Measurements from ENCODE around the gene SEM1. TPM values are rescaled to one million over a fixed set of nuclear protein-coding genes. Genes with fewer than 3 reads are reported as not detected.

SEM1 gene
- total RNA-seq, 1 experiment from 2014 or later, result 73.3 TPM

DNA sequence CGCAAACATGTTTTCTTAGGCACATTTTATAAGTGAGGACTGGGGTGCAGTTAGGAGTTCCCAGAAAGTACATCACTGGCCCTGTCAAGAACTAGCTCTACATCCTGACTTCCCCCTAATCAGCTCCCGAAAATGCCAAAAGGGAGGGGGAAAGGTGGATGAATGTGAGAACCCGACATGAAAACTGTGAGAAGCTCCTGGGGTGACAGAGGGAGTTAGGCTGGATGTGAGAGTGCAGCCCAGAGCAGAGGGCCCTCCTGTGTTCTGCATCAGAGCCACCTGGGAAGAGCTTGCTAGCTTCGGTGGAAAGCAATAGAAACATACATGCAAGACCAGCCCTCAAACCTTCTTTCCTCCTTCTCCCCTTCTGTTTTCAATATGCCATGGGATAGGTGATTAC, 30.5 kb upstream of the SEM1 start:
- H3K27me3 Mint-ChIP-seq (ENCODE audit: low read depth), result no peaks in the 10 kb centered on the region
- DNase-seq (ENCODE audit: low spot score) (no peak), ATAC-seq (peak; percentile 78)
- no peak overlapping the region for H3K4me3 Mint-ChIP-seq
- peaks cover 19% of the 10 kb centered on the region for H3K4me1 Mint-ChIP-seq
- no peaks in the 10 kb centered on the region for H3K36me3 Mint-ChIP-seq
- H3K27ac Mint-ChIP-seq, result no peak overlapping the region
- TF ChIP-seq, protein P1, sequence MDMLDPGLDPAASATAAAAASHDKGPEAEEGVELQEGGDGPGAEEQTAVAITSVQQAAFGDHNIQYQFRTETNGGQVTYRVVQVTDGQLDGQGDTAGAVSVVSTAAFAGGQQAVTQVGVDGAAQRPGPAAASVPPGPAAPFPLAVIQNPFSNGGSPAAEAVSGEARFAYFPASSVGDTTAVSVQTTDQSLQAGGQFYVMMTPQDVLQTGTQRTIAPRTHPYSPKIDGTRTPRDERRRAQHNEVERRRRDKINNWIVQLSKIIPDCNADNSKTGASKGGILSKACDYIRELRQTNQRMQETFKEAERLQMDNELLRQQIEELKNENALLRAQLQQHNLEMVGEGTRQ (CRISPR knock-in tag; IDR thresholded peaks at IDR 0.05), result no peak
- TF ChIP-seq NFATC4 (CRISPR knock-in tag; IDR thresholded peaks at IDR 0.05) (no peak), NR1H2 (CRISPR knock-in tag; IDR thresholded peaks at IDR 0.05) (no peak), TEAD1 (CRISPR knock-in tag; IDR thresholded peaks at IDR 0.05) (no peak), ZNF232 (CRISPR knock-in tag; IDR thresholded peaks at IDR 0.05) (no peak), TCF7 (CRISPR knock-in tag; IDR thresholded peaks at IDR 0.05; ENCODE audit: low read depth) (no peak), SMAD3 (CRISPR knock-in tag; IDR thresholded peaks at IDR 0.05; ENCODE audit: borderline replicate concordance) (no peak), TP53 (CRISPR knock-in tag; IDR thresholded peaks at IDR 0.05) (no peak), ZBTB21 (CRISPR knock-in tag; IDR thresholded peaks at IDR 0.05; ENCODE audit: borderline replicate concordance) (no peak), EMX1 (CRISPR knock-in tag; IDR thresholded peaks at IDR 0.05) (no peak), NFE2L1 (CRISPR knock-in tag; IDR thresholded peaks at IDR 0.05) (no peak), JAZF1 (CRISPR knock-in tag; IDR thresholded peaks at IDR 0.05) (no peak), GRHL2 (CRISPR knock-in tag; IDR thresholded peaks at IDR 0.05; ENCODE audit: insufficient replicate concordance, severe bottlenecking) (no peak), HMGA2 (CRISPR knock-in tag; IDR thresholded peaks at IDR 0.05) (no peak), ZNF671 (CRISPR knock-in tag; IDR thresholded peaks at IDR 0.05) (no peak)
- TF ChIP-seq, protein P2, sequence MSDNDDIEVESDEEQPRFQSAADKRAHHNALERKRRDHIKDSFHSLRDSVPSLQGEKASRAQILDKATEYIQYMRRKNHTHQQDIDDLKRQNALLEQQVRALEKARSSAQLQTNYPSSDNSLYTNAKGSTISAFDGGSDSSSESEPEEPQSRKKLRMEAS (CRISPR knock-in tag; IDR thresholded peaks at IDR 0.05), result no peak
- TF ChIP-seq, protein P3, sequence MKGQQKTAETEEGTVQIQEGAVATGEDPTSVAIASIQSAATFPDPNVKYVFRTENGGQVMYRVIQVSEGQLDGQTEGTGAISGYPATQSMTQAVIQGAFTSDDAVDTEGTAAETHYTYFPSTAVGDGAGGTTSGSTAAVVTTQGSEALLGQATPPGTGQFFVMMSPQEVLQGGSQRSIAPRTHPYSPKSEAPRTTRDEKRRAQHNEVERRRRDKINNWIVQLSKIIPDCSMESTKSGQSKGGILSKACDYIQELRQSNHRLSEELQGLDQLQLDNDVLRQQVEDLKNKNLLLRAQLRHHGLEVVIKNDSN (CRISPR knock-in tag; IDR thresholded peaks at IDR 0.05), result no peak
- no peaks in the 10 kb centered on the region for H3K9me3 Mint-ChIP-seq
- ChIA-PET CTCF (no interaction called here), POLR2A (no interaction called here)

DNA sequence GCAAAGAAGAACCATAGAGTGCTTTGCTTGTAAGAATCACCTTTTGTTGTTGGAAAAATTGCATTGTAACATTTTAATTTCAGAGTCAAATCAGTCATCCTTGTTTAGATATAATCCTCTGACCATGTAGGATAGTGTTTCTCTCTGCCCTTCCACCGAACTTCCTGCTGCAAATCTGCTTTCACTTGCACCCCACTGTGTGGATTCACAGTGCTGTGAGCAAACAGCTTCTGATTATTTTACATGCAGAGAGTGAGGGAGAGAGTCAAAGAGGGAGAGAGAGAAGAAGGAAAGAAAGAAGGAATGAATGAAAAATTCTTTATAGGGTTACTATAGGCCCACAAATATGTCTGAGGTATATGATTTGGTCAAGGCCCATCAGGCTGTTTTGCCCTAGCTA, 30.0 kb upstream of the SEM1 start:
- TF ChIP-seq SOX15 (CRISPR knock-in tag; IDR thresholded peaks at IDR 0.05) (no peak), ZNF232 (CRISPR knock-in tag; IDR thresholded peaks at IDR 0.05) (no peak), ETV6 (CRISPR knock-in tag; IDR thresholded peaks at IDR 0.05) (no peak), ESRRA (CRISPR knock-in tag; IDR thresholded peaks at IDR 0.05; ENCODE audit: borderline replicate concordance) (no peak), MXD4 (CRISPR knock-in tag; IDR thresholded peaks at IDR 0.05; ENCODE audit: borderline replicate concordance) (no peak), TP53 (CRISPR knock-in tag; IDR thresholded peaks at IDR 0.05) (no peak), NFYB (CRISPR knock-in tag; conservative IDR thresholded peaks at IDR 0.05; ENCODE audit: low read depth) (no peak), FOXJ3 (CRISPR knock-in tag; IDR thresholded peaks at IDR 0.05; ENCODE audit: borderline replicate concordance) (no peak), ZNF219 (CRISPR knock-in tag; IDR thresholded peaks at IDR 0.05; ENCODE audit: borderline replicate concordance) (no peak), SMAD4 (CRISPR knock-in tag; IDR thresholded peaks at IDR 0.05) (no peak), EMX1 (CRISPR knock-in tag; IDR thresholded peaks at IDR 0.05) (no peak), HMGA2 (CRISPR knock-in tag; IDR thresholded peaks at IDR 0.05) (no peak)
- TF ChIP-seq, protein P4, sequence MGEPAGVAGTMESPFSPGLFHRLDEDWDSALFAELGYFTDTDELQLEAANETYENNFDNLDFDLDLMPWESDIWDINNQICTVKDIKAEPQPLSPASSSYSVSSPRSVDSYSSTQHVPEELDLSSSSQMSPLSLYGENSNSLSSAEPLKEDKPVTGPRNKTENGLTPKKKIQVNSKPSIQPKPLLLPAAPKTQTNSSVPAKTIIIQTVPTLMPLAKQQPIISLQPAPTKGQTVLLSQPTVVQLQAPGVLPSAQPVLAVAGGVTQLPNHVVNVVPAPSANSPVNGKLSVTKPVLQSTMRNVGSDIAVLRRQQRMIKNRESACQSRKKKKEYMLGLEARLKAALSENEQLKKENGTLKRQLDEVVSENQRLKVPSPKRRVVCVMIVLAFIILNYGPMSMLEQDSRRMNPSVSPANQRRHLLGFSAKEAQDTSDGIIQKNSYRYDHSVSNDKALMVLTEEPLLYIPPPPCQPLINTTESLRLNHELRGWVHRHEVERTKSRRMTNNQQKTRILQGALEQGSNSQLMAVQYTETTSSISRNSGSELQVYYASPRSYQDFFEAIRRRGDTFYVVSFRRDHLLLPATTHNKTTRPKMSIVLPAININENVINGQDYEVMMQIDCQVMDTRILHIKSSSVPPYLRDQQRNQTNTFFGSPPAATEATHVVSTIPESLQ (CRISPR knock-in tag; IDR thresholded peaks at IDR 0.05), result no peak
- TF ChIP-seq, protein P3 (CRISPR knock-in tag; IDR thresholded peaks at IDR 0.05), result no peak
- TF ChIP-seq, protein P5, sequence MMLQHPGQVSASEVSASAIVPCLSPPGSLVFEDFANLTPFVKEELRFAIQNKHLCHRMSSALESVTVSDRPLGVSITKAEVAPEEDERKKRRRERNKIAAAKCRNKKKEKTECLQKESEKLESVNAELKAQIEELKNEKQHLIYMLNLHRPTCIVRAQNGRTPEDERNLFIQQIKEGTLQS (CRISPR knock-in tag; conservative IDR thresholded peaks at IDR 0.05), result no peak
- TF ChIP-seq, protein P6, sequence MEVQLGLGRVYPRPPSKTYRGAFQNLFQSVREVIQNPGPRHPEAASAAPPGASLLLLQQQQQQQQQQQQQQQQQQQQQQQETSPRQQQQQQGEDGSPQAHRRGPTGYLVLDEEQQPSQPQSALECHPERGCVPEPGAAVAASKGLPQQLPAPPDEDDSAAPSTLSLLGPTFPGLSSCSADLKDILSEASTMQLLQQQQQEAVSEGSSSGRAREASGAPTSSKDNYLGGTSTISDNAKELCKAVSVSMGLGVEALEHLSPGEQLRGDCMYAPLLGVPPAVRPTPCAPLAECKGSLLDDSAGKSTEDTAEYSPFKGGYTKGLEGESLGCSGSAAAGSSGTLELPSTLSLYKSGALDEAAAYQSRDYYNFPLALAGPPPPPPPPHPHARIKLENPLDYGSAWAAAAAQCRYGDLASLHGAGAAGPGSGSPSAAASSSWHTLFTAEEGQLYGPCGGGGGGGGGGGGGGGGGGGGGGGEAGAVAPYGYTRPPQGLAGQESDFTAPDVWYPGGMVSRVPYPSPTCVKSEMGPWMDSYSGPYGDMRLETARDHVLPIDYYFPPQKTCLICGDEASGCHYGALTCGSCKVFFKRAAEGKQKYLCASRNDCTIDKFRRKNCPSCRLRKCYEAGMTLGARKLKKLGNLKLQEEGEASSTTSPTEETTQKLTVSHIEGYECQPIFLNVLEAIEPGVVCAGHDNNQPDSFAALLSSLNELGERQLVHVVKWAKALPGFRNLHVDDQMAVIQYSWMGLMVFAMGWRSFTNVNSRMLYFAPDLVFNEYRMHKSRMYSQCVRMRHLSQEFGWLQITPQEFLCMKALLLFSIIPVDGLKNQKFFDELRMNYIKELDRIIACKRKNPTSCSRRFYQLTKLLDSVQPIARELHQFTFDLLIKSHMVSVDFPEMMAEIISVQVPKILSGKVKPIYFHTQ (CRISPR knock-in tag; IDR thresholded peaks at IDR 0.05), result no peak
- TF ChIP-seq, protein P7, sequence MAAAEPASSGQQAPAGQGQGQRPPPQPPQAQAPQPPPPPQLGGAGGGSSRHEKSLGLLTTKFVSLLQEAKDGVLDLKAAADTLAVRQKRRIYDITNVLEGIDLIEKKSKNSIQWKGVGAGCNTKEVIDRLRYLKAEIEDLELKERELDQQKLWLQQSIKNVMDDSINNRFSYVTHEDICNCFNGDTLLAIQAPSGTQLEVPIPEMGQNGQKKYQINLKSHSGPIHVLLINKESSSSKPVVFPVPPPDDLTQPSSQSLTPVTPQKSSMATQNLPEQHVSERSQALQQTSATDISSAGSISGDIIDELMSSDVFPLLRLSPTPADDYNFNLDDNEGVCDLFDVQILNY (CRISPR knock-in tag; IDR thresholded peaks at IDR 0.05), result no peak
- peaks cover 19% of the 10 kb centered on the region for H3K4me1 Mint-ChIP-seq
- ChIA-PET CTCF (no interaction called here), POLR2A (no interaction called here)
- no peaks in the 10 kb centered on the region for H3K27me3 Mint-ChIP-seq (ENCODE audit: low read depth)
- no peak overlapping the region for H3K4me3 Mint-ChIP-seq
- DNase-seq (ENCODE audit: low spot score) (no peak), ATAC-seq (peak; percentile 82)
- no peak overlapping the region for H3K27ac Mint-ChIP-seq
- H3K9me3 Mint-ChIP-seq, result no peaks in the 10 kb centered on the region
- no peaks in the 10 kb centered on the region for H3K36me3 Mint-ChIP-seq

Measured in WTC11 (cell line).